ENCODE results near the gene ATXN7L2. TPM values are rescaled to one million over a fixed set of nuclear protein-coding genes. Genes with fewer than 3 reads are reported as not detected.
"Not testable (repeated sequence)": the region's sequence is repeated elsewhere in the genome, so short reads cannot be mapped to it uniquely, and the experiment has no call there.

Gene ATXN7L2, protein sequence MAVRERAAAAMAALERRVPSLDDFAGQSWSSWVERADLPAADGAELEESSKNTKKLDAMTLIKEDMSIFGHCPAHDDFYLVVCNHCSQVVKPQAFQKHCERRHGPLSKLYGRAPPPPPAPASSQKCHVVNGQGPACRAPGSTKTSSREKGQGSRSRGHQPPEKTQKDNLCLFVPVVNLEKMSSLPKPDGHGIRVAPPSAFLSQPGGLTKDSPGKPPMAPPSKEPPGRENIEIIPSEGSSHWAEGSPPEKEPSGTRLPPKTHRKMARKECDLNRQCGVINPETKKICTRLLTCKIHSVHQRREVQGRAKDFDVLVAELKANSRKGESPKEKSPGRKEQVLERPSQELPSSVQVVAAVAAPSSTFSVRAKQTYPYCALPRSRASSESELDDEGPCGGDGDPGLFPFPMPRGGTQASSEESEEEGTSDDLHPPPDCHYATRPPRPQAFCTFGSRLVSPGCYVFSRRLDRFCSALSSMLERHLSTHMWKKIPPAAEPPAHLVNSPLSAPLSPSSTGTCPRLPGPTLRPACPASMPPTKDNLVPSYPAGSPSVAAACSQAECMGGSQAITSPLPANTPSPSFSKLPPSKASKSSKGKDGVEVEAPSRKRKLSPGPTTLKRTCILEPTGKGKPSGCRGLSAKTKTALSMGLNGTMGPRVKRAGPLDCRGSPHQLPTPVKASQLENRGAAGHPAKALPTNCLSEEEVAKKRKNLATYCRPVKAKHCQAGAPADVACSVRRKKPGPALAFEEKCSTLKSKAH
- polyA plus RNA-seq (2013, experiment 1 of 2) = 8.0 TPM
- polyA plus RNA-seq (2013, experiment 2 of 2) = 6.0 TPM

DNA sequence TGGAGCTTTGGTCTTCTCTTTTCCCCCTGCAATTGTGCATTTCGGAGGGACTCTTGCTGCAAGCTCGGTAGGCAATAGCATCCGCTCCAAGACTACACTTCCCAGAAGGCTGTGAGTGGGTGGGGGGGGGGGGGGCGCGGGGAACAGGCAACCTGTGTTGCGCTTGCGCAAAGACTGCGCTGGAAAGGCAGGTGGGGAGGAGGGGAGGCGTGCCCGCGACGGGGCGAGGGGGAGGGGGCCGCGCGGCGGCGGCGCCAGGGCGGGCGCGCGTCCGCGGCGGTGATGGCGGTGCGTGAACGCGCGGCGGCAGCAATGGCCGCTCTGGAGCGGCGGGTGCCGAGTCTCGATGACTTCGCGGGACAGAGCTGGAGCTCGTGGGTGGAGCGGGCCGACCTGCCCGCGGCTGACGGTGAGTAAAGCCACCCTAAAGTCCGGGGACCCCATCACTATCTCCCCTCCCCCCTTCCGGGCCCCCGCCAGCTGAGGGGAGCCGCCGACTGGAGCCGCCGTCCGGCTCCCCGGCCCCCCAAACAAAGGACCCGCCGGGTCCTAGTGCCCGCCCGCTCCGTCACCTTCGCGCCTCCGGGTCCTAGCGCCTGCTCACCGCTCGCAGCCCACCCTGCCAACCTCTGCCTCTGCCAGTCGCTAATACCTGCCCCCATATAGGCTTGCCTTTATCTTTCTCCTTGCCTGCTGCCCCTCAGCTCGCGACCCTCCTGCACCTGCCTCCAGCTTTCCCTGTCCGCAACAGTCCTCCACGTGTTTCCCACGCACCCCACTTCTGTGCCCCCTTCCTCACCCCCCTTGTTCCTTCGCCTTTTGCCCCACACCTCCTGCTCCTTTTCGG is at the start of gene ATXN7L2:
ATXN7L2 (plus strand) TSS at position 234 of the 847 bp plus-strand sequence; CDS start at position 283, 49 bp downstream.
- H3K4me3 ChIP-seq (ENCODE audit: low read length) = peak within 1 kb of the TSS; percentile 99
- H3K9me3 ChIP-seq (ENCODE audit: insufficient read depth, low read depth, low read length) = no peaks in the 10 kb centered on the region
- peaks cover 11% of the 10 kb centered on the region; the same call in 1 of the 2 replicates for H3K36me3 ChIP-seq (ENCODE audit: insufficient read depth, low read length)
- H3K9ac ChIP-seq (ENCODE audit: low read depth, low read length) = peak within 1 kb of the TSS; percentile 97
- H3K27me3 ChIP-seq (ENCODE audit: insufficient read depth, low read length) = peaks cover 17% of the 10 kb centered on the region
- WGBS = under 1% methylated on average over 68 of the region's 73 CpGs
- peaks cover 9% of the 10 kb centered on the region; the same call in 1 of the 2 replicates for H3K4me1 ChIP-seq (ENCODE audit: insufficient read depth, low read length)
- H3K27ac ChIP-seq (ENCODE audit: low read depth, low read length) = peak within 1 kb of the TSS; percentile 94

DNA sequence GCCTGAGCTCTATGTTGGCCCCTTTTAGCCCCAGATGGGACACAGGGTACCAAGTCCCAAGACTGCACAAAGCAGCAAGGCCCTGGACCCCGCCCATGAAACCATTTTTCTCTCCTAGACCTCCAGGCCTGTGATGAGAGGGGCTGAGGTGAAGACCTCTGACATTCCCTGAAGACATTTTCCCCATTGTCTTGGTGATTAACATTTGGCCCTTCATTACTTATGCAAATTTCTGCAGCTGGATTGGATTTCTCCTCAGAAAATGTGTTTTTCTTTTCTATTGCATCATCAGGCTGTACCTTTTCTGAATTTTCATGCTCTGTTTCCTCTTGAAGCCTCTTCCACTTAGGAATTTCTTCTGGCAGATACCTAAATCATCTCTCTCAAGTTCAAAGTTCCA is 49.2 kb upstream of the ATXN7L2 start:
- H3K27ac ChIP-seq (ENCODE audit: low read depth, low read length) = no peak overlapping the region
- no peaks in the 10 kb centered on the region for H3K36me3 ChIP-seq (ENCODE audit: insufficient read depth, low read length)
- H3K27me3 ChIP-seq (ENCODE audit: insufficient read depth, low read length) = no peaks in the 10 kb centered on the region
- H3K9ac ChIP-seq (ENCODE audit: low read depth, low read length) = no peak overlapping the region
- WGBS = 93% methylated on average over 1 of the region's 1 CpG
- H3K4me3 ChIP-seq (ENCODE audit: low read length) = no peak overlapping the region
- peaks cover 2% of the 10 kb centered on the region; the same call in 1 of the 2 replicates for H3K9me3 ChIP-seq (ENCODE audit: insufficient read depth, low read depth, low read length)
- H3K4me1 ChIP-seq (ENCODE audit: insufficient read depth, low read length) = no peaks in the 10 kb centered on the region

DNA sequence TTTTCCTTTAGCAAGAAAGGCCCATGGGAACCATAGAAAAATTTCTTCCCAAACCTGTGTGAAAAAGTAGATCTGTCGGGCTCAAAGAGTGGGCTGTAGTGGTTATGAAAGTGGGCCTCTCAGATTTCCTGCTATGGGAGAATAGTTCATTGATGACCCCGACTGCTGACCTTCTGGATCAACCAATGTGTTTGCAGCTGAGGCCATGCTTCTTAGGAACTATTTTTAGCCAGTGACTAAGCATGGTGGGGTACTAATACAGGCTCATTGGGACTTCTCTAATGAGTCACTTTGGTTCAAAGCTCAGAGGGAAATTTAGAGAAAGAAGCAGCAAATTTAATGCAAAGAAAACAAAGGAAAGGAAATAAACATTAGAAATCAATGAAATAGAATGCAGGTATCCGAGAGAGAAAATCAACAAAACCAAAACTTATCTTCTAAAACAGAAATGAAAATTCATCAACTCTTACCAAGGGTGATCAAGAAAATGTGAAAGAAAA is 44.9 kb upstream of the ATXN7L2 start:
- H3K4me3 ChIP-seq (ENCODE audit: low read length) = no peak overlapping the region
- H3K9ac ChIP-seq (ENCODE audit: low read depth, low read length) = no peak overlapping the region
- no peaks in the 10 kb centered on the region; the same call in 1 of the 2 replicates for H3K27me3 ChIP-seq (ENCODE audit: insufficient read depth, low read length)
- H3K4me1 ChIP-seq (ENCODE audit: insufficient read depth, low read length) = no peaks in the 10 kb centered on the region
- H3K27ac ChIP-seq (ENCODE audit: low read depth, low read length) = no peak overlapping the region
- peaks cover 2% of the 10 kb centered on the region; the same call in 1 of the 2 replicates for H3K9me3 ChIP-seq (ENCODE audit: insufficient read depth, low read depth, low read length)
- no peaks in the 10 kb centered on the region for H3K36me3 ChIP-seq (ENCODE audit: insufficient read depth, low read length)
- WGBS = 80% methylated on average over 2 of the region's 3 CpGs

DNA sequence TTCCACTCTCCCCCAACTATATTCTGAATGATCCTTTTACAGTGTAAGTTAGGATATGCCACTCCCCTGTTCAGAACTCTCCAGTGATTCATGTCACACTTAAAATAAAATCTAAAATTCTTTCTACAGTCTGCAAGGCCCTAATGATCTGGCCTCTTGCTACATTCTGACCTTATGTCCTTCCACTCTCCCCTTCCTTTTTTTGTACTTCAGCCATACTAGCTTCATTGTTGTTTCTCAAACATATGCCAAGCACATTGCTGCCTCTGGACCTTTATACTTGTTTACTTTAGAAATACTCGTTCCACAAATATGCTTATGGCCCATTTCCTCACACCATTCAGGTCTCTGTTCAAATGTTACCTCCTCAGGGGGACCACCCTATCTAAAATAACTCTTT is 42.6 kb upstream of the ATXN7L2 start:
- no peaks in the 10 kb centered on the region for H3K4me1 ChIP-seq (ENCODE audit: insufficient read depth, low read length)
- H3K4me3 ChIP-seq (ENCODE audit: low read length) = no peak overlapping the region
- H3K9me3 ChIP-seq (ENCODE audit: insufficient read depth, low read depth, low read length) = no peaks in the 10 kb centered on the region
- H3K27ac ChIP-seq (ENCODE audit: low read depth, low read length) = no peak overlapping the region
- no peak overlapping the region for H3K9ac ChIP-seq (ENCODE audit: low read depth, low read length)
- peaks cover 6% of the 10 kb centered on the region; the same call in 1 of the 2 replicates for H3K27me3 ChIP-seq (ENCODE audit: insufficient read depth, low read length)
- no peaks in the 10 kb centered on the region for H3K36me3 ChIP-seq (ENCODE audit: insufficient read depth, low read length)
- 71% methylated on average over 1 of the region's 1 CpG for WGBS

DNA sequence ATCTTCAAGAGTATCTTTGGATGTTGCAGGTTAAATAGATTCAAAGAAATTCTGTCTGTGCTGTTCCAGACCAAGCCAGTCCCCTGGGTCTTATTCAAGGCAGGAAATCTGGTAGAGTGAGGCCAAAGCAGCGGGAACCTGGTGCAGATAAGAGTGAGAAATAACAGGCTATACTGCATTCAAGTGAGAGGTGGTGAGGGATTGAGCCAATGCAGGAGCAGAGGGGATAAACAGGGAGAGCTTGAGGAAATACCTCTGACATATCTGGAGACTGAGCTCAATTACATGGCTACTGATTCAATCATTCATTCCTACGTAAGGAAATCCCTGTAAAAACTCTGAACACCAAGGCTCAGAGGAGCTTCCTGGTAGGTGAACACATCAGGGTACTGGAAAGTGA is 40.2 kb upstream of the ATXN7L2 start:
- Histone ChIP-seq H3K9ac (ENCODE audit: low read depth, low read length) (no peak overlapping the region), H3K9me3 (ENCODE audit: insufficient read depth, low read depth, low read length) (no peaks in the 10 kb centered on the region), H3K4me3 (ENCODE audit: low read length) (no peak overlapping the region), H3K27me3 (ENCODE audit: insufficient read depth, low read length) (peaks cover 6% of the 10 kb centered on the region; the same call in 1 of the 2 replicates), H3K4me1 (ENCODE audit: insufficient read depth, low read length) (no peaks in the 10 kb centered on the region), H3K36me3 (ENCODE audit: insufficient read depth, low read length) (no peaks in the 10 kb centered on the region), H3K27ac (ENCODE audit: low read depth, low read length) (no peak overlapping the region)
- 89% methylated on average over 2 of the region's 2 CpGs for WGBS

DNA sequence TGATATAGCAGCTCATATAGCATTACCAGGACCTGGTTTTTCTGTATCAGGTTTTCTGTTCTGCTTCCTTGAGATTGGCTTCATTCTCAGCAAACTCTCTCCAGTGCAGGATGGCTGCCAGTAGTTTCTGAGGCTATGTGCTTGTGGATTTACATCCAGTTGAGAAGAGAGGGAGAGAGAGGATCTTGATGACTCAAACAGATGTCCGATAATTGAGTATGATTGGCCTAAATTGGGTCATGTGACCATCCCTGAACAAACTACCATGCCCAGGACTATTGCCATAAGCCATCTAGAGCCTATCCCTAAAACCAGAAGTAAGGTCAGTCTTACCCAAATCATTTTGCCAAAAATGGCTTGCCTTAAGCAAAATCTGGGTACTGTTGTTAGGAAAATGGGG is 39.4 kb upstream of the ATXN7L2 start:
- Histone ChIP-seq H3K36me3 (ENCODE audit: insufficient read depth, low read length) (no peaks in the 10 kb centered on the region), H3K4me3 (ENCODE audit: low read length) (no peak overlapping the region), H3K4me1 (ENCODE audit: insufficient read depth, low read length) (no peaks in the 10 kb centered on the region), H3K27ac (ENCODE audit: low read depth, low read length) (no peak overlapping the region), H3K27me3 (ENCODE audit: insufficient read depth, low read length) (peaks cover 6% of the 10 kb centered on the region; the same call in 1 of the 2 replicates), H3K9me3 (ENCODE audit: insufficient read depth, low read depth, low read length) (no peaks in the 10 kb centered on the region), H3K9ac (ENCODE audit: low read depth, low read length) (no peak overlapping the region)
- WGBS = 55% methylated on average over 1 of the region's 1 CpG

DNA sequence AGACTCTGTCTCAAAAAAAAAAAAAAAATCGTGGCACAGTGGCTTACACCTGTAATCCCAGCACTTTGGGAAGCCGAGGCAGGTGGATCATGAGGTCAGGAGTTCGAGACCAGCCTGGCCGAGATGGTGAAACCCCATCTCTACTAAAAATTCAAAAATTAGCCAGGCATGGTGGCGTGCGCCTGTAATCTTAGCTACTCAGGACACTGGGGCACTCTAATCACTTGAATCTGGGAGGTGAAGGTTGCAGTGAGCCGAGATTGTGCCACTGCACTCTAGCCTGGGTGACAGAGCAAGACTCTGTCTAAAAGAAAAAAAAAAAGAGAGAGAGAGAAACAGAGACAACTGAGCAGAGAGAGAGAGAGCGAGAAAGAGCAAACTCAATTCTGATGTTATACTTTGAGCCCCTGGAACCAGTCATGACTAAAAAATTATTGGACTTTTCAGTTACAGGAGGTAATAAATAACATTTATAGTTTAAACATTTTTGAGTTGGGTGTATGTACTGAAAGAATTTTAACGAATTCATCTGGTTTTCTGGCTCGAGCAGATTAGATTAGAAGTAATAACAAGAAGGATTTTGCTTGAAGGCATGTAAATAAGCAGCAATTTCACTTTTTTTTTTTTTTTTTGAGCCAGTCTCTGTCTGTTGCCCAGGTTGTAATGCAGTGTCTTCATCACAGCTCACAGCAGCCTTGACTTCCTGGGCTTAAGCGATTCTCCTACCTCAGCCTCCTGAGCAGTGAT is 37.6 kb upstream of the ATXN7L2 start:
- not testable (repeated sequence) for H3K4me1 ChIP-seq (ENCODE audit: insufficient read depth, low read length); H3K36me3 ChIP-seq (ENCODE audit: insufficient read depth, low read length); H3K4me3 ChIP-seq (ENCODE audit: low read length); H3K27ac ChIP-seq (ENCODE audit: low read depth, low read length); H3K9ac ChIP-seq (ENCODE audit: low read depth, low read length); H3K9me3 ChIP-seq (ENCODE audit: insufficient read depth, low read depth, low read length); H3K27me3 ChIP-seq (ENCODE audit: insufficient read depth, low read length)
- WGBS = 83% methylated on average over 11 of the region's 11 CpGs

DNA sequence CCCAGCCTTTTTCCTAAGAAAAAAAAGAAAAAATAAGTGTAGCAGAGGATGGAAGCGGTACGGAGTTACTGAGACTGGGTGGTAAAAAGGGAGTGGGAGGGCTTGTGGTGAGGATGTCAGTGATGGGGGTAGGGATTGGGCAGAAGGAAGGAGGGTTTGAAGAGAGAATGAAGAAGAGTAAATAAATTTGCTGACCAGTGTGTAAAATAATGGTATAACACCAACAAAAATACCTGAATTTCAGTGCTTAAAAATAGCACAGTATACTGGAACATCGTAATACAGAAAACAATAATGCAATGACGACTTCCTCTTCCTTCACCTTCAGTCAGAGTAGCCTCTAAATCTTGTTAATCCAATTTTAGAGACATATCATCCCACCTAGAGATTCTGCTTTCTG is 36.2 kb upstream of the ATXN7L2 start:
- Histone ChIP-seq H3K4me3 (ENCODE audit: low read length) (no peak overlapping the region), H3K27ac (ENCODE audit: low read depth, low read length) (no peak overlapping the region), H3K36me3 (ENCODE audit: insufficient read depth, low read length) (no peaks in the 10 kb centered on the region), H3K9ac (ENCODE audit: low read depth, low read length) (no peak overlapping the region), H3K27me3 (ENCODE audit: insufficient read depth, low read length) (peaks cover 8% of the 10 kb centered on the region; the same call in 1 of the 2 replicates), H3K9me3 (ENCODE audit: insufficient read depth, low read depth, low read length) (no peaks in the 10 kb centered on the region), H3K4me1 (ENCODE audit: insufficient read depth, low read length) (no peaks in the 10 kb centered on the region)
- WGBS = 88% methylated on average over 4 of the region's 4 CpGs

DNA sequence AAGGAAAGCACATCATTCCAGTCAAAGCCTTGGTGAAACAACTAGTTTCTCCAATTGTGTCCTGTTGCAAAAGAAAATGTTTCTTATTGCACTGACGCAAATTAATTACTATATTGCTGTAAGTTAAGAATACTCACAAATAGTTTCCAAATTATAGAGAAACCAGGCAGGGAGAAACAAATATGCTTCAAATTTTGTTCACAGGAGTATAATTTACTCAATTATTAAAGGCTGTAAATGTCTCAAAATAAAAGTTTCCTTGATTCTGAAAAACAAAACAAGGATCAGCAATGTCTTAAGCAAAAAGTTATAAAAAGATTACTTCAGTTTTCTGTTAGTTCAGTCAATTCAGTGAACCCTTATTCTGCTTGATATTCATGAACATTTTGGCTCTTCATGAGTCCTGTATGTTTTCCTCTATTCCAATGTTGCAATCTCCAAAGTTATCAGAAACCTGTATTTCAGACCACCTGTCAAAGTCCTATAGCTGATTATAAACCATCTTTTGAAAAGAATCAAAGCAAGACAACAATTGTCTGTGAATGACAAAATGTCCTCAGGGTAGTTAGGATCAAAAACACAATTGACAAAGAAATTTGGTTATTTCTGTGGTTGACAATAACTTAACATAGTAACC is 29.1 kb upstream of the ATXN7L2 start:
- Histone ChIP-seq H3K4me3 (ENCODE audit: low read length) (no peak overlapping the region), H3K36me3 (ENCODE audit: insufficient read depth, low read length) (no peaks in the 10 kb centered on the region), H3K27me3 (ENCODE audit: insufficient read depth, low read length) (peaks cover 2% of the 10 kb centered on the region; the same call in 1 of the 2 replicates), H3K9ac (ENCODE audit: low read depth, low read length) (no peak overlapping the region), H3K9me3 (ENCODE audit: insufficient read depth, low read depth, low read length) (peaks cover 22% of the 10 kb centered on the region), H3K4me1 (ENCODE audit: insufficient read depth, low read length) (no peaks in the 10 kb centered on the region), H3K27ac (ENCODE audit: low read depth, low read length) (no peak overlapping the region)
- WGBS = no CpG with 5 or more reads among the region's 1 CpG

DNA sequence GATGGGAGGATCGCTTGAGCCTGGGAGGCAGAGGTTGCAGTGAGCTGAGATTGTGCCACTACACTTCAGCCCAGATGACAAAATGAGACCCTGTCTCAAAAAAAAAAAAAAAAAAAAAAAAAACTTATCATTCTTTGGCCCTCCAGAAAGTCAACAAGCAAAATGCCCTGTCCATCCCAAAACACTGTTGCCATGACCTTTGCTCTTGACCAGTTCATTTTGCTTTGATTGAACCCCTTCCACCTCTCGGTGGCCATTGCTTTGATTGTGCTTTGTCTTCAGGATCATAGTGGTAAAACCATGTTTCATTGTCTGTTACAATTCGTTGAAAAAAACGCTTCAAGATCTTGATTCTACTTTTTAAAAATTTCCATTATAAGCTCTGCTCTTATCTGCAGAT is 25.9 kb upstream of the ATXN7L2 start:
- Histone ChIP-seq H3K27me3 (ENCODE audit: insufficient read depth, low read length) (peaks cover 5% of the 10 kb centered on the region), H3K4me1 (ENCODE audit: insufficient read depth, low read length) (no peaks in the 10 kb centered on the region), H3K9ac (ENCODE audit: low read depth, low read length) (no peak overlapping the region), H3K36me3 (ENCODE audit: insufficient read depth, low read length) (no peaks in the 10 kb centered on the region), H3K9me3 (ENCODE audit: insufficient read depth, low read depth, low read length) (peaks cover 22% of the 10 kb centered on the region), H3K4me3 (ENCODE audit: low read length) (no peak overlapping the region), H3K27ac (ENCODE audit: low read depth, low read length) (no peak overlapping the region)
- WGBS = 89% methylated on average over 4 of the region's 4 CpGs
